Neural progenitor cell (in vitro differentiated cells): Measurements from ENCODE around the gene ANTXRL.

Source experiments
- EZH2 ChIP-seq: fragments of 200-600 bp; sonication (generic); IDR thresholded peaks from 2 replicates; pipeline ENCODE4 v1.6.1; 2017; ENCODE audit warnings: antibody characterized with exemption, mild to moderate bottlenecking, moderate library complexity
- EZH2phosphoT487 ChIP-seq: fragments of 200-600 bp; sonication (generic); IDR thresholded peaks from 2 replicates; pipeline ENCODE4 v1.6.1; 2017; ENCODE audit warnings: antibody characterized with exemption
- TF ChIP-seq, protein P1 (sequence below): fragments of 200-600 bp; sonication (generic); IDR thresholded peaks from 2 replicates; pipeline ENCODE4 v1.5.1; 2017; ENCODE audit warnings: antibody characterized with exemption, mild to moderate bottlenecking

GRCh38 chr10:46309511-46310142 is 22.8 kb downstream of the ANTXRL start:
- TF ChIP-seq, protein P1, sequence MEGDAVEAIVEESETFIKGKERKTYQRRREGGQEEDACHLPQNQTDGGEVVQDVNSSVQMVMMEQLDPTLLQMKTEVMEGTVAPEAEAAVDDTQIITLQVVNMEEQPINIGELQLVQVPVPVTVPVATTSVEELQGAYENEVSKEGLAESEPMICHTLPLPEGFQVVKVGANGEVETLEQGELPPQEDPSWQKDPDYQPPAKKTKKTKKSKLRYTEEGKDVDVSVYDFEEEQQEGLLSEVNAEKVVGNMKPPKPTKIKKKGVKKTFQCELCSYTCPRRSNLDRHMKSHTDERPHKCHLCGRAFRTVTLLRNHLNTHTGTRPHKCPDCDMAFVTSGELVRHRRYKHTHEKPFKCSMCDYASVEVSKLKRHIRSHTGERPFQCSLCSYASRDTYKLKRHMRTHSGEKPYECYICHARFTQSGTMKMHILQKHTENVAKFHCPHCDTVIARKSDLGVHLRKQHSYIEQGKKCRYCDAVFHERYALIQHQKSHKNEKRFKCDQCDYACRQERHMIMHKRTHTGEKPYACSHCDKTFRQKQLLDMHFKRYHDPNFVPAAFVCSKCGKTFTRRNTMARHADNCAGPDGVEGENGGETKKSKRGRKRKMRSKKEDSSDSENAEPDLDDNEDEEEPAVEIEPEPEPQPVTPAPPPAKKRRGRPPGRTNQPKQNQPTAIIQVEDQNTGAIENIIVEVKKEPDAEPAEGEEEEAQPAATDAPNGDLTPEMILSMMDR = no peak
- no peak for TF ChIP-seq EZH2
- no peak for TF ChIP-seq EZH2phosphoT487
